GM19372 (cell line): ENCODE measurements around the gene HORMAD2.

Experiments used
- ATAC-seq: cut with Tn5 transposase; IDR thresholded peaks from one replicate; pipeline ENCODE4 v1.9.1; 2021; ENCODE audit warnings: mild to moderate bottlenecking, low read depth, moderate library complexity; ENCODE audit not compliant: unreplicated experiment

HORMAD2 gene

GRCh38 chr22:30220338-30221012 lies 140.2 kb downstream of the HORMAD2 start:
- no peak for ATAC-seq

- ATAC-seq, result no peak
These were observed 141.1 kb downstream of the HORMAD2 start for GRCh38 chr22:30221121-30221992.

DNA sequence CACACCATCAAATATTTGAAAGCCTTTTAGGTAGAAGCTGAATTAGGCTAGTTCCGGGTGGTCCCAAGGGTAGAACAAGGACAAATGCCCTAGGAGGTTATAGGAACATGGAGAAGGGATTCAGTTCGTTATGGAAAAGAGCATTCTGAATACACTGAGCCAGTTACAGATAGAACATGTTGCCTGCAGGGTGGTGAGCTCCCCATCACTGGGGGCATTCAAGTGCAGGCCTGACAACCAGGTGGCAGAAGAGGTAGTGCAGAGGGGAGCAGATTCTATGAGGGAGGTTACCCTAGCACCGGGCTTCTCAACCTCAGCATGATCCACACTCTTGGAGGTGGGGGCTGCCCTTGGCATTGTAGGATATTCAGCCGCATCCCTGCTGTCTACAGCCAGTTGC lies 142.1 kb downstream of the HORMAD2 start:
- no peak for ATAC-seq

DNA sequence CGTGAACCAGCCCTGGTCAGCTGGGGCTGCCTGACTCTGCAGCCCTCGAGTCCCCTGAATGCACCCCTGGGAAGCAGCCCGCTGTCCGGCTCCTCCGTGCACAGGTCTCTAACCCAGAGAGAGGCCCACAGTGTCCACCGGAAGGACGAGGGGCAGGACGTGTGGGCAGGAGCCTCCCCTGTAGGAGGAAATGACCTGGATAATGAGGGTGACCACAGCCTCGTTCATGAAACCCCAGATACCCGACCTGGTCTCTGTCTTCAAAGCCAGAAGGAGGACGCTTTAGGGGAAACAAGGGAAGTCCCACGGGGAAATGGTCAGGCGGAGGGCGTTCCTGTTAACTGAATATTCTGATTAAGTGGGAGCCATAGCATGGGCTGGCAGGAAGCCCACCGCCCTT lies 143.0 kb downstream of the HORMAD2 start:
- ATAC-seq, result no peak

DNA sequence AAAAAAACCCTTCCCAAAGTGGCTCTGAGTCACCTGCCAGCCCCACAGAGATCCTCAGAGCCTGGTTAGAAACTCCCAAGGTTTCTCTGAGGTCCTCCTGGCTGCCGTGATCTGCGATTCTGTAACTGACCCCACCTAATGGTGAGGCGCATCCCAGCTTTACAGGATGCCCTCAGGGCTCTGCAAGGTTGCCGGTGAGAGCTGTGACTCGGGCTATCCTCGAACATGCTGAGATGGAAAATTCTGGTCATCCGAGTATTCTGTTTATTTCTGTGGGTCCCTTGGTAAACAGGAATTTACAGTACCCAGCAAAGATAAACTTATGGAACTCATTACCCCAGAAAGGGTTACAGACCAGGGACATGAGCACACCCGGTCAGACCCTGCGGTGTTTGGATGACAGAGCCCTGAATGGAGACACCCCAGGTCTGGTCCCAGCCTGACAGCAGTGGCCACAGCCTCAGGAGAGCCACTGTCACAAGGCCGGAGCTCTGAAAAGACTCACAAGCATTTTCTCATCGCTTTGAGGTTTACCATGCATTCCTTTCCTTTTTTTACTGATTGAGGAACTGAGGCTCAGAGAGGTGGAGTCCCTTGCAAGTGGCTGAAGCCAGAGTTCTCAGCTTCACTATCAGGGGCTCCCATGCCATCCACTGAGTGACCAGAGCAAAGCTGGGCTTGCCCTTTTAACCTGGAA lies 144.0 kb downstream of the HORMAD2 start:
- ATAC-seq, result no peak

DNA sequence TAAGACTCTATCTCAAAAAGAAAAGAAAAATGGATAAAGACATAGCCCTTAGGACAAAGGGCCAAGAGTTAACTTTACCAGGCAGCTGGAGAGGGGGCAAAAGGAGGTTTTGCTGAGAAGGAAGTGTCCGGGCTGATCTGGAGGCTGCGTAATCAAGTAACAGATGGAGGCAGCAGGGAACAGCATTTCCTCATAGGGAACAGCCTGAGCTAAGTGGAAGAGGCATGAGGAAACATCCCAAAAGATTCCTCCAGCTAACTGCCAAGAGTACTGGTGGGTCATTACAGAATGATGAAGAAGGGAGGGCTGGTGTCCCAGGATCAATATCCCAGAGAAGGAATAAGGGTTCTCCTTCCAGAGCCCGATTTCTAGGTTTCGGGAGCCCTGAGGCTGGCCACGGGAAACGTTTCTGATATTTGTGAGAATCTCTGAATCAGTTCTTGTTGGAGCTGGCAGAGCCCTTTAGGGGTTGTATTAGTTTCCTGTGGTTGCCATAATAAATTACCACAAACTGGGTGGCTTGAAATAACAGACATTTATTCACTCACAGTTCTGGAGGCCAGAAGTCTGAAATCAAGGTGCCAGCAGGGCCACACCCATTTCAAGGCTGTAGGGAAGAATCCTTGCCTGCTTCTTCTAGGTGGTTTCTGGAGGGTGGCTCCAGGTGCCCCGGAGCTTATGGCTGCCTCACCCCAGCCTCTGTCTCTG lies 145.1 kb downstream of the HORMAD2 start:
- no peak for ATAC-seq

- ATAC-seq, result no peak
These were observed 146.0 kb downstream of the HORMAD2 start for GRCh38 chr22:30226192-30226832.
